Middle frontal gyrus (tissue), 1 donor: Measurements from ENCODE around the gene CAMK1D.
A peak's percentile ranks its signal among the peaks of the same experiment; 100 is the strongest.
"Not testable (repeated sequence)": the region's sequence is repeated elsewhere in the genome, so short reads cannot be mapped to it uniquely, and the experiment has no call there.

ENCODE experiments used
- DNase-seq: peaks from one replicate; pipeline ENCODE4 v3.0.0-alpha.2; 2015; ENCODE audit warnings: low spot score; ENCODE audit errors: extremely low spot score

Gene CAMK1D

GRCh38 chr10:12839941-12840611 lies 490.7 kb downstream of the CAMK1D start:
- DNase-seq = no peak

- no peak for DNase-seq
These were observed 492.1 kb downstream of the CAMK1D start for GRCh38 chr10:12841426-12841825.

GRCh38 chr10:12841826-12842225 lies 492.5 kb downstream of the CAMK1D start:
- DNase-seq = no peak

GRCh38 chr10:12842310-12842709 lies 493.0 kb downstream of the CAMK1D start:
- DNase-seq = no peak

- no peak for DNase-seq
These were observed 494.1 kb downstream of the CAMK1D start for GRCh38 chr10:12843296-12843945.

GRCh38 chr10:12844811-12845483 lies 495.6 kb downstream of the CAMK1D start:
- peak; percentile 50 for DNase-seq

- no peak for DNase-seq
These were observed 497.4 kb downstream of the CAMK1D start for GRCh38 chr10:12846718-12847117.

- DNase-seq = no peak
These were observed 498.1 kb downstream of the CAMK1D start for GRCh38 chr10:12847361-12847975.

- no peak for DNase-seq
These were observed 499.3 kb downstream of the CAMK1D start for GRCh38 chr10:12848439-12849173.

GRCh38 chr10:12849319-12850181 lies 500.2 kb downstream of the CAMK1D start:
- no peak for DNase-seq

GRCh38 chr10:12852687-12853086 lies 503.3 kb downstream of the CAMK1D start:
- DNase-seq = no peak

- DNase-seq = no peak
These were observed 505.6 kb downstream of the CAMK1D start for GRCh38 chr10:12854988-12855387.

- no peak for DNase-seq
These were observed 513.1 kb downstream of the CAMK1D start for GRCh38 chr10:12862459-12862858.

- DNase-seq = not testable (repeated sequence)
These were observed 516.2 kb downstream of the CAMK1D start for GRCh38 chr10:12865515-12865914.

GRCh38 chr10:12868229-12868628 lies 518.9 kb downstream of the CAMK1D start:
- DNase-seq = no peak

GRCh38 chr10:12869427-12869826 lies 520.1 kb downstream of the CAMK1D start:
- no peak for DNase-seq

GRCh38 chr10:12872577-12872976 lies 523.2 kb downstream of the CAMK1D start:
- DNase-seq = no peak

GRCh38 chr10:12873172-12873571 lies 523.8 kb downstream of the CAMK1D start:
- no peak for DNase-seq

- no peak for DNase-seq
These were observed 525.2 kb downstream of the CAMK1D start for GRCh38 chr10:12874501-12874900.

GRCh38 chr10:12875100-12875499 lies 525.8 kb downstream of the CAMK1D start:
- DNase-seq = peak; percentile 31
